HT-29 (cell line): Measurements from ENCODE around the gene MCFD2. TPM values are rescaled to one million over a fixed set of nuclear protein-coding genes. Genes with fewer than 3 reads are reported as not detected.
"Not testable (repeated sequence)": the region's sequence is repeated elsewhere in the genome, so short reads cannot be mapped to it uniquely, and the experiment has no call there.

ENCODE experiments used
- DNase-seq: peaks from one replicate; pipeline ENCODE4 v3.0.0-alpha.2; 2015; ENCODE audit warnings: low spot score
- total RNA-seq: library from RNA; depleted of rRNA; stranded (reverse); fragments of >200 nt; shearing (Covaris generic); gene quantifications from 2 replicates; pipeline ENCODE4 v1.2.3, GENCODE V29; 2014

MCFD2 gene
- total RNA-seq, 1 experiment from 2014 or later = 92.6 TPM

DNA sequence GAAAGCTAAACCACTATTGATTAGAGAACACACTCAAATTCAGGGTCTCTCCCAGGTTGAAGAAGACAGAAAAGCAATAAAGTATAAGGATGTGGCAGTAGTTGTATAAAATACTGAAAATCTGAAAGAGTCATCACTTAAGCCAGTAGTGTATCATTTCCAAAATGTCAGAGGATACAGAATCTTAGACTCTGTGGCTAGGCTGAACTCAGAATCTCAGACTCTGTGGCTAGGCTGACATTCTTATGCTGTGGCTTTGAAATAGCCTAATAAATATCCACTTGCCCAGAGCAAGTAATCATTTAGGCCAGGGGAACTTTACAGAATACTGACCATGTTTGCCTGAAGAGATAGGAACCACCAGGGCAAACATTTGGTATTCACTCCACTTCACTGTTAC, 13.1 kb downstream of the MCFD2 start:
- DNase-seq = no peak

DNA sequence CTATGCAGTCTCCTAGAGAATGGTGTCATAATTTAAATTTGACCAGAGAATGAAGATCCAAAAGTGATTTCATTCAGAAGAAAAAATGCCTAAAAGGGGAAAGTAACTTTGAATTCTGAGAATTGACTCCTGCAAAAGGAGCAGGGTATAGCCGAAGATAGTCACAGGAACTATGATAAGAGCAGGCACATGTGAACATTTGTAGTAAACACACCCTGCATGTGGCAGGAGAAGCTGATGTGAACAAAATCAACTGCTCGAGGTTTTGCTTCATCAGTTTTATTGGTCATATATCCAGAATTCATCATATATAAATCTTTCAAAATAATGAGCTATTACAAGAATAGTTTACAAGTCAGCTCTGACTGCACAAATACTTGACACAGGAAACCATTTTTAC, 14.0 kb downstream of the MCFD2 start:
- no peak for DNase-seq

- no peak for DNase-seq
Measured at GRCh38 chr2:46900381-46900780, 15.2 kb downstream of the MCFD2 start.

- DNase-seq = no peak
Measured at GRCh38 chr2:46899053-46899452, 16.6 kb downstream of the MCFD2 start.

GRCh38 chr2:46898024-46898423, 17.6 kb downstream of the MCFD2 start:
- no peak for DNase-seq

- no peak for DNase-seq
Measured at GRCh38 chr2:46893269-46893939, 22.2 kb downstream of the MCFD2 start.

DNA sequence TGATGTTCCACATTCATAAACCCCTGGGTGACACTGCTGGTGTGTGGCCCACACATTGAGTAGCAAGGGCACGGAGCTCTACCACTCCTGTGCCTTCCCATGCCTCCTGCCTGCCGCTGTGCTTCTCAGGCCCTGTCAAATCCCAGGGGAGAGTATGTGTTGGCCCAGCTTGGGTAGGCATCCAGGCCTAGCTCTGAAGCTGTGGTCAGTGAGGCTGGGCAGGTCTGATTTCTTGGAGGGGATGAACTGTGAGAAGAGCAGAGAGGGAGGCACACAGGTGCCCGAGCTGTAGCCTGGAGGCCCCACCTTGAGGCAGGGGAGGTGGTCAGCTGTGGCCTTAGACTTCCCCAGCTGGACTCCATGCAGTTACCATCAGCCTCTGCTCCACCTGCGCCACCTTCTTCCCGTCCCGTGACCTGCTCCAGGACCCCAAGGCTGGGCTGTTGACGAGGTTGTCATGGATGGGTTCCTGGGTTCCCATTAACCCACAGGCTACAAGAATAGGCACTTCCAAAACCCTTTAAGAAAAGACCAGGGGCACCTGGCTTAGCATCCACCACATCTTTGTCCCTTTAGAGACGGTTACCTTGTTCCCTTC, 23.6 kb downstream of the MCFD2 start:
- DNase-seq = no peak

- no peak for DNase-seq
Measured at GRCh38 chr2:46888421-46888952, 27.1 kb downstream of the MCFD2 start.

- no peak for DNase-seq
Measured at GRCh38 chr2:46887028-46887885, 28.3 kb downstream of the MCFD2 start.

- DNase-seq = no peak
Measured at GRCh38 chr2:46886268-46887027, 29.2 kb downstream of the MCFD2 start.

DNA sequence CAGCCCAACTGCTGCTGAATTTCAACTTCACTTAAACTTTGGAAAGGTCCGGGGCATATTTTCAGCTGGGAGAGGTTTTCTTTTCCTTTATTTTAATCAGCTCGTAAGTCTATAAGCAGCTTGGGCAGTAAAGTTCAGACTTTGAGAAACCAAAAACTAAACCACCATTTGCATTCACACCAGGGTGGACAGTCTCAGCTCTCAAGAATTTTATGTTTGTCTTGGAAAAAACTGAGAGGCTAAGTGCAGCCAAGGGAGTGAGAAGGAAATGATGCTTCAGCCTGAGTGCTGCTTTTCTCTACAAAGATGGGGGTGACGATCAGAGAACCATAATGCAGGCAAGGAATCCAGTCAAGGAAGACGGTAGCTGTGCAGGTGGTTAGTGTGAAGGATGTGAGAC, 30.2 kb downstream of the MCFD2 start:
- DNase-seq = no peak

GRCh38 chr2:46879511-46879910, 36.1 kb downstream of the MCFD2 start:
- no peak for DNase-seq

DNA sequence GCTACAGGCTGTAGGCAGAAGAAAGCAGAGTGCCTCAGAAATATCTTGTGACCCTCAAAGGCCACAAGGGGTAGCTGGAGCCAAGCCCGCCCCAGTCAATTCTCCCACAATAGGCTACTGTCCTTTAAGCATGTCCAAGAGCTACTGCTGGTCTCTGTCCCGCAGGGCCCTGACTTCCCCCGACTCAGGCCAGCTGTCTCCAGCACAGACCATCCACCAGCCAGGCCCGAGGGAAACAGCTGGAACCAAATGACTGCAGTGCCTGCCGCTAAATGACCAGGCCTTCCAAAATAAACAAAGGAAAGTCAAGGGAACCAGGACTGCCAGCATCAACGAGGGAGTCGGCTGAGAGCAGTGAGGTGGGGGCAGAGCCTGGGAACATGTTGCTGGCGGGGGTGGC, 36.7 kb downstream of the MCFD2 start:
- DNase-seq = no peak

DNA sequence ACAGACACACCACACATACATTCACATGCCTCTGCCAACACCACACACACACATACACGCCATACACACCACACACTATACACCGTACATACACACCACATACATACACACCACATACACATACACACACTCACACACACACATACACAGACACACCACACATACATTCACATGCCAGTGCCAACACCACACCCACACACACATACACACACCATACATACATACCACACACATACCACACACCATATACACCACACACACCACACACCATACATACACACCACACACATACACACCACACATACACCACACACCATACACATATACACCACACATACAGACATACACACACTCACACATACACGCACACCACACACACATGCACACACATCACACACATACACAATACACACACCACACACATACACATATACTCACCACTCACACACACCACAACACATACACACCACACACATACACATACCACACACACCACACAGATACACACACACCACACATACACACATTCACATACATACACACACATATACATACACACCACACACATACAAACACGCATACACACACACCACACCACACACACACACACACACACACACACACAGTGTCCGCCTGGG, 37.2 kb downstream of the MCFD2 start:
- no peak for DNase-seq

GRCh38 chr2:46877619-46878113, 37.9 kb downstream of the MCFD2 start:
- DNase-seq = no peak

DNA sequence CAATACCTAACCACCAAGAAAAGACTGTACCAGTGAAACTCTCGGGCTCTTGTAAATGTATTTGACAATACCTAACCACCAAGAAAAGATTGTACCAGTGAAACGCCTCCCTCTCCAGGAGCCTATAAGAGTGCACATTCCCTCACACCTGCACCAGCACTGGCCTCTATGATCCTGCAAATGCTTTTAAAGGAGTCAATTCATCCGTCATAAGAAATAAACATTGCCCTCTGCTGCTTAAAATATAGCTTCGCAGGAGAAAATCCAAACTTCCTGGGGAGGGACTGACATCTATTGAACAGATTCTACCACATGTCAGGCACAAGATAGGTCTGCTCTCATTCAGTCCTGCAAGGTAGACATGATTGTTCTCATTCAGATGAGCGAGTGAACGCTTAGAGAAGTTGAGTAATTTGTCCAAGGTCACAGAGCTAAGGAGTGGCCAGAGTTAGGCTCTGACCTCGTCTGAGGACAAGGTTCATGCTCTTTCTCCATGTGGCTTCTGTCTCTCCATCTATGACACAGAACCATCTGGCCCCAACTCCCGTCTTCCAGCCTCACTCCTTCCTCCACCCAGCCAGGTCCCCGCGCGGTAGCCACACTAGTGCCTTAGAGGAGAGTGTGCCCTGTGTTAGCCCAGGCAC, 38.7 kb downstream of the MCFD2 start:
- DNase-seq = peak; percentile 87

DNA sequence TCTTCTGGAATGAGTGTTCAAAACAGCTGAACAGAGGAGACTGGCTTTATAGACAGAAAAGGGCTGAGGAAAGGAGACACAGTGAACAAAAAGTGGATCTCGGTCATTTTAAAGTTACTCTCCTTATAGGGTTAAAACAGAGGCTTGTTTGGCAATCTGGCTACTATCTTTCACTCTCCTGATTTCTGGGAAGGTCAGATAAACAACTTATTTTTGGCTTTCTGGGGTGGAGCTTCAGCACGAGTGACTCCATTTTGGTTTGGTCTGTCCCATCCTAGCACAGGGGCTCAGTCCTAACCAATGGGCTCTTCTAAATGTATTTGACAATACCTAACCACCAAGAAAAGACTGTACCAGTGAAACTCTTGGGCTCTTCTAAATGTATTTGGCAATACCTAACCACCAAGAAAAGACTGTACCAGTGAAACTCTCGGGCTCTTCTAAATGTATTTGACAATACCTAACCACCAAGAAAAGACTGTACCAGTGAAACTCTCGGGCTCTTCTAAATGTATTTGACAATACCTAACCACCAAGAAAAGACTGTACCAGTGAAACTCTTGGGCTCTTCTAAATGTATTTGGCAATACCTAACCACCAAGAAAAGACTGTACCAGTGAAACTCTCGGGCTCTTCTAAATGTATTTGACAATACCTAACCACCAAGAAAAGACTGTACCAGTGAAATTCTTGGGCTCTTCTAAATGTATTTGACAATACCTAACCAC, 39.5 kb downstream of the MCFD2 start:
- not testable (repeated sequence) for DNase-seq

- DNase-seq = no peak
Measured at GRCh38 chr2:46875226-46875899, 40.2 kb downstream of the MCFD2 start.

GRCh38 chr2:46874236-46874929, 41.2 kb downstream of the MCFD2 start:
- no peak for DNase-seq
